ENCODE results near the gene CD7.

DNA sequence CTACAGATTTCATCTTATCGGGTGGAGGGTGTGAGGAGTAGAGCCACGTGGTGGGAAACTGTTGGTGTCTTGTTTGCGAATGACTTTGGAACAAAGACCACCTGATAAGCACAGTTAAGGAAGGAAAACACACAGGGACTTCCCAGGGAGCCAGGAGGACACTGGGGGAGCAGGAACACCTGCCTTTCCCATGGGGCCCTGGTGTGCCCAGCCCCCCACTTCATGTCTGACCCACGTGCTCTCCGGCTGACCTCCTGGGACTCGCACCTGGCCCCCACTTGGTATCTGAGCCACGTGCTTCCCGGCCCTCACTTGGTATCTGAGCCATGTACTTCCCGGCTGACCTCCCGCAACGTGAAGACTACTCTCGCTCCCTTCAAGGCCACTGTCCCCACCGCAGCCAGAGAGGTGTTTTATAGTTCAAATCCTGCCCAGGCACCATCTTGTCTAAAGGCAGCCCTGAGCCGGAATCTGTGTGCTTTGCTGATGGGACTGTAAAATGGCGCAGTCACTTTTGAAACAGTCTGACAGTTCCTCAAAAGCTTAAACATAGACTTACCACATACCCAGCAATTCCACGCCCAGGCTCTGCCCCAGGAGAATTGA is 38.5 kb downstream of the CD7 start:
- no peak for TF ChIP-seq GATA2 (IDR thresholded peaks at IDR 0.05; ENCODE audit: low read depth, low read length)
- TF ChIP-seq GATA3 (IDR thresholded peaks at IDR 0.05; ENCODE audit: low read depth, low read length) = no peak

All from SH-SY5Y (cell line).